ENCODE data around the gene TCN2. TPM values are rescaled to one million over a fixed set of nuclear protein-coding genes. Genes with fewer than 3 reads are reported as not detected.

The TCN2 gene
- total and polyA plus RNA-seq, 2 experiments from 2014 or later = 6.1 to 7.8 TPM

- Histone ChIP-seq H3K27ac (no peak overlapping the region), H3K36me3 (no peaks in the 10 kb centered on the region), H3K9me3 (ENCODE audit: low read depth) (no peaks in the 10 kb centered on the region), H3K27me3 (no peaks in the 10 kb centered on the region), H3K4me1 (ENCODE audit: low read depth) (no peaks in the 10 kb centered on the region), H3K4me3 (no peak overlapping the region)
- no peak for TF ChIP-seq CTCF (IDR thresholded peaks at IDR 0.05; ENCODE audit: low read depth, low read length)
- DNase-seq (ENCODE audit: low read depth in 1 of 2, low spot score in 1 of 2) = no peak
Measured at GRCh38 chr22:30568137-30568805, 38.7 kb upstream of the TCN2 start.

- no peak for DNase-seq (ENCODE audit: low read depth in 1 of 2, low spot score in 1 of 2)
- H3K4me1 ChIP-seq (ENCODE audit: low read depth) = no peaks in the 10 kb centered on the region
- no peak overlapping the region for H3K4me3 ChIP-seq
- no peaks in the 10 kb centered on the region for H3K36me3 ChIP-seq
- H3K9me3 ChIP-seq (ENCODE audit: low read depth) = no peaks in the 10 kb centered on the region
- TF ChIP-seq CTCF (IDR thresholded peaks at IDR 0.05; ENCODE audit: low read depth, low read length) = no peak
- H3K27me3 ChIP-seq = peaks cover 9% of the 10 kb centered on the region
- no peak overlapping the region for H3K27ac ChIP-seq
Measured at GRCh38 chr22:30569674-30570202, 37.2 kb upstream of the TCN2 start.

GRCh38 chr22:30572210-30572609 is 34.8 kb upstream of the TCN2 start:
- Histone ChIP-seq H3K4me1 (ENCODE audit: low read depth) (no peaks in the 10 kb centered on the region), H3K9me3 (ENCODE audit: low read depth) (no peaks in the 10 kb centered on the region), H3K4me3 (no peak overlapping the region), H3K36me3 (peaks cover 6% of the 10 kb centered on the region), H3K27ac (no peak overlapping the region), H3K27me3 (peaks cover 9% of the 10 kb centered on the region)
- no peak for DNase-seq (ENCODE audit: low read depth in 1 of 2, low spot score in 1 of 2)
- no peak for TF ChIP-seq CTCF (IDR thresholded peaks at IDR 0.05; ENCODE audit: low read depth, low read length)

GRCh38 chr22:30572840-30573593 is 34.0 kb upstream of the TCN2 start:
- no peak for TF ChIP-seq CTCF (IDR thresholded peaks at IDR 0.05; ENCODE audit: low read depth, low read length)
- Histone ChIP-seq H3K4me3 (no peak overlapping the region), H3K27ac (no peak overlapping the region), H3K36me3 (peaks cover 13% of the 10 kb centered on the region), H3K4me1 (ENCODE audit: low read depth) (no peaks in the 10 kb centered on the region), H3K9me3 (ENCODE audit: low read depth) (no peaks in the 10 kb centered on the region), H3K27me3 (peaks cover 9% of the 10 kb centered on the region)
- no peak for DNase-seq (ENCODE audit: low read depth in 1 of 2, low spot score in 1 of 2)

GRCh38 chr22:30573594-30574094 is 33.3 kb upstream of the TCN2 start:
- no peak overlapping the region for H3K4me3 ChIP-seq
- H3K4me1 ChIP-seq (ENCODE audit: low read depth) = no peaks in the 10 kb centered on the region
- H3K27ac ChIP-seq = no peak overlapping the region
- no peaks in the 10 kb centered on the region for H3K9me3 ChIP-seq (ENCODE audit: low read depth)
- H3K36me3 ChIP-seq = peaks cover 19% of the 10 kb centered on the region
- no peak for TF ChIP-seq CTCF (IDR thresholded peaks at IDR 0.05; ENCODE audit: low read depth, low read length)
- peaks cover 9% of the 10 kb centered on the region for H3K27me3 ChIP-seq
- DNase-seq (ENCODE audit: low read depth in 1 of 2, low spot score in 1 of 2) = no peak
